GM10266 (cell line): ENCODE data around the gene ALB.

Source experiments
- DNase-seq: peaks from one replicate; pipeline ENCODE4 v3.0.0; 2012; ENCODE audit errors: extremely low spot score
- CTCF ChIP-seq: IDR thresholded peaks from 2 replicates; pipeline ENCODE4 v1.5.1; 2012; ENCODE audit warnings: mild to moderate bottlenecking, low read depth; ENCODE audit not compliant: control insufficient read depth, insufficient read depth; ENCODE audit errors: missing control alignments

Gene ALB

GRCh38 chr4:73396993-73397972 is 6.8 kb upstream of the ALB start:
- no peak for TF ChIP-seq CTCF
- DNase-seq = no peak

- no peak for DNase-seq
- TF ChIP-seq CTCF = no peak
These were observed 2.7 kb upstream of the ALB start for GRCh38 chr4:73401412-73401811.

GRCh38 chr4:73404457-73404856 is 370 bp downstream of the ALB start:
- TF ChIP-seq CTCF = no peak
- no peak for DNase-seq

- TF ChIP-seq CTCF = no peak
- no peak for DNase-seq
These were observed 1.1 kb downstream of the ALB start for GRCh38 chr4:73405138-73405537.

- DNase-seq = no peak
- no peak for TF ChIP-seq CTCF
These were observed 2.4 kb downstream of the ALB start for GRCh38 chr4:73406548-73406875.

- no peak for DNase-seq
- TF ChIP-seq CTCF = no peak
These were observed 3.2 kb downstream of the ALB start for GRCh38 chr4:73407227-73407673.

GRCh38 chr4:73408181-73408867 is 4.2 kb downstream of the ALB start:
- TF ChIP-seq CTCF = no peak
- no peak for DNase-seq
